ENCODE data around the gene NPAS3.

GRCh38 chr14:33207467-33208017 is 268.9 kb downstream of the NPAS3 start:
- TF ChIP-seq, protein P1, sequence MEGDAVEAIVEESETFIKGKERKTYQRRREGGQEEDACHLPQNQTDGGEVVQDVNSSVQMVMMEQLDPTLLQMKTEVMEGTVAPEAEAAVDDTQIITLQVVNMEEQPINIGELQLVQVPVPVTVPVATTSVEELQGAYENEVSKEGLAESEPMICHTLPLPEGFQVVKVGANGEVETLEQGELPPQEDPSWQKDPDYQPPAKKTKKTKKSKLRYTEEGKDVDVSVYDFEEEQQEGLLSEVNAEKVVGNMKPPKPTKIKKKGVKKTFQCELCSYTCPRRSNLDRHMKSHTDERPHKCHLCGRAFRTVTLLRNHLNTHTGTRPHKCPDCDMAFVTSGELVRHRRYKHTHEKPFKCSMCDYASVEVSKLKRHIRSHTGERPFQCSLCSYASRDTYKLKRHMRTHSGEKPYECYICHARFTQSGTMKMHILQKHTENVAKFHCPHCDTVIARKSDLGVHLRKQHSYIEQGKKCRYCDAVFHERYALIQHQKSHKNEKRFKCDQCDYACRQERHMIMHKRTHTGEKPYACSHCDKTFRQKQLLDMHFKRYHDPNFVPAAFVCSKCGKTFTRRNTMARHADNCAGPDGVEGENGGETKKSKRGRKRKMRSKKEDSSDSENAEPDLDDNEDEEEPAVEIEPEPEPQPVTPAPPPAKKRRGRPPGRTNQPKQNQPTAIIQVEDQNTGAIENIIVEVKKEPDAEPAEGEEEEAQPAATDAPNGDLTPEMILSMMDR (IDR thresholded peaks at IDR 0.05; ENCODE audit: low read length), result no peak
- TF ChIP-seq EZH2 (optimal IDR thresholded peaks at IDR 0.05; ENCODE audit: low read depth, low read length), result no peak
